ENCODE results near the gene HSDL2.

GRCh38 chr9:112333639-112334431, 46.1 kb upstream of the HSDL2 start:
- no peak for TF ChIP-seq EZH2 (IDR thresholded peaks at IDR 0.05; ENCODE audit: low read length, missing control alignments)
- TF ChIP-seq CTCF (conservative IDR thresholded peaks at IDR 0.05 in 1 of 2, IDR thresholded peaks at IDR 0.05 in 1 of 2; ENCODE audit: low read depth in 1 of 2, low read length in 2 of 2): peak; percentile 57 to 59

Data from fibroblast of lung (primary cell).